Rectal smooth muscle tissue (tissue), 1 donor: ENCODE data around the gene NANOS1.

Experiments
- H3K27ac ChIP-seq: one replicate; pipeline ENCODE4 v1.7.0; 2013; ENCODE audit warnings: low read depth, low read length, inconsistent platforms
- H3K27me3 ChIP-seq: one replicate; pipeline ENCODE4 v1.7.0; 2013; ENCODE audit warnings: low read length; ENCODE audit not compliant: control insufficient read depth, insufficient read depth
- H3K36me3 ChIP-seq: one replicate; pipeline ENCODE4 v1.7.0; 2013; ENCODE audit warnings: low read length; ENCODE audit not compliant: control insufficient read depth, insufficient read depth
- H3K4me1 ChIP-seq: one replicate; pipeline ENCODE4 v1.7.0; 2013; ENCODE audit warnings: low read length; ENCODE audit not compliant: control insufficient read depth, insufficient read depth
- H3K4me3 ChIP-seq: one replicate; pipeline ENCODE4 v1.7.0; 2013; ENCODE audit warnings: low read length
- H3K9ac ChIP-seq: one replicate; pipeline ENCODE4 v1.7.0; 2013; ENCODE audit warnings: low read length

NANOS1 gene

DNA sequence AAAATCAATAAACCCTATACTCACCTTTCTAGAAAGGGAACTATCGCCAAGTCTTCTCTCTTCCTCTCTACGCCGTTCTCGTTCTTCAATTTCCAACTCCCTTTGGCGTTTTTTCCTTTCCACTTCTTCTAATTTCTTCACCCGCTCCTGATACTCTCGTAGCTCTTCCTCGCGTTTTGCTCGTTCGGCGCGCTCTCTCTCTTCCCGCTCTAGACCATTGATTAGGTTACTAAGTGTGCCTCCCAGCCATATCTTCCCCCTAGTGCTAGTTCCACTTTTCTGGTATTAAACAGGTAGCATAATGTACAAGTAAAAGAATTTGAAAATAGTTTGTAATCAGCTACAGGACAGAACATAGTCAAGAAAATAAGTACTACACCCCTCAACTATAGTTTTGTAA is 20.3 kb downstream of the NANOS1 start:
- no peak overlapping the region for H3K4me3 ChIP-seq
- H3K27ac ChIP-seq: no peak overlapping the region

DNA sequence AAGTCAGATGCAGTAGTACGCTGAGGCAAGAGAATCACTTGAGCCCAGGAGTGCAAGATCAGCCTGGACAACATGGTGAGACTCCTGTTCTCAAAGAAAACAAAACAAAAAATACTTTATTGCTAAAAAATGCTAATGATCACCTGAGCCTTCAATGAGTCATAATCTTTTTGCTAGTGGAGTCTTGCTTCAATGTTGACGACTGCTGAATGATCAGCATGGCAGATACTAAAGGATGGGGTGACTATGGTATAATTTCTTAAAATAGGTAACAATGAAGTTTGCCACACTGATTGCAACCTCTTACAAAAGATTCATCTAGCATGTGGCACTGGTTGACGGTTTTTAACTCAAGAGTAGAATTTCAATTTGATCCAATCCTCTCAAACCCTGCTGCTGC is 22.3 kb downstream of the NANOS1 start:
- H3K4me3 ChIP-seq: no peak overlapping the region
- H3K9ac ChIP-seq: no peak overlapping the region
- peaks cover 35% of the 10 kb centered on the region for H3K36me3 ChIP-seq
- no peak overlapping the region for H3K27ac ChIP-seq
- H3K4me1 ChIP-seq: no peaks in the 10 kb centered on the region
- no peaks in the 10 kb centered on the region for H3K27me3 ChIP-seq

More for the DNA sequence above, 20.3 kb downstream of the NANOS1 start:
- H3K27me3 ChIP-seq: no peaks in the 10 kb centered on the region
- no peaks in the 10 kb centered on the region for H3K4me1 ChIP-seq
- H3K9ac ChIP-seq: no peak overlapping the region
- H3K36me3 ChIP-seq: peaks cover 43% of the 10 kb centered on the region

DNA sequence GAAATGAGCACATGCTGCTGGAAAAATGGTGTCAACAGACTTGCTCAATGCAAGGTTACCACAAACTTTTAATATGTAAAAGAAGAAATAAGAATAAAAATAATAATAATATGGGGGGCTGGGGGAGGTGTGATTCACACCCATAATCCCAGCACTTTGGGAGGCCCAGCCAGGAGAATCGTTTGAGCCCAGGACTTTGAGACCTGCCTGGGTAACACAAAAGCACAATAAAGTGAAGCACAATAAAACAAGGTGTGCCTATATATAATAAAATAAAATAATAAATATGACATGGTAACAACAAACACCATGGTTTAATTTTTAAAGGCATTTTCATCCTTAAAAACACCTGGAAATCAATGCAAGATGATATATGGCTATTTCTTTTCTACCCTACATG is 26.0 kb downstream of the NANOS1 start:
- Histone ChIP-seq H3K4me1 (no peaks in the 10 kb centered on the region), H3K27me3 (no peaks in the 10 kb centered on the region), H3K36me3 (peaks cover 43% of the 10 kb centered on the region), H3K27ac (no peak overlapping the region), H3K9ac (no peak overlapping the region), H3K4me3 (no peak overlapping the region)

DNA sequence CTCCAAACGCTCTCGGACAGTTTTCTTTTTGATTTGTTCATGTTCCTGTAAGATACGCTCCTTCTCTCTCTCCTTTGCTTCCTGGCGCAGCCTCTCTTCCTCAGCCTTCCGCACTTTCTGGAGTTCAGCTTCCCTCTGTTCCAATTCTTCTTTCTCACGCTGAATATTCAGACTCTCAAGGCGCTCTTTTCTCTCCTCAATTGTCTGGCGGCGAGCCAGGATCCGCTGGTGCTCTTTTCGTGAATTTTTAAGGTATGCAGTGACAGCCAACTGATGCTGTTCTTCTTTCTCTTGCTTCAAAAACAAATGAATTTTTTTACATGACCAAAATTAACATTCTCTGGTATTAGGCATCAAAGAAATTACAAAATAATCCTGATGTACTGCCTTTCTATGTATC is 28.5 kb downstream of the NANOS1 start:
- Histone ChIP-seq H3K36me3 (peaks cover 40% of the 10 kb centered on the region), H3K4me3 (no peak overlapping the region), H3K4me1 (no peaks in the 10 kb centered on the region), H3K27ac (no peak overlapping the region), H3K9ac (no peak overlapping the region), H3K27me3 (no peaks in the 10 kb centered on the region)

DNA sequence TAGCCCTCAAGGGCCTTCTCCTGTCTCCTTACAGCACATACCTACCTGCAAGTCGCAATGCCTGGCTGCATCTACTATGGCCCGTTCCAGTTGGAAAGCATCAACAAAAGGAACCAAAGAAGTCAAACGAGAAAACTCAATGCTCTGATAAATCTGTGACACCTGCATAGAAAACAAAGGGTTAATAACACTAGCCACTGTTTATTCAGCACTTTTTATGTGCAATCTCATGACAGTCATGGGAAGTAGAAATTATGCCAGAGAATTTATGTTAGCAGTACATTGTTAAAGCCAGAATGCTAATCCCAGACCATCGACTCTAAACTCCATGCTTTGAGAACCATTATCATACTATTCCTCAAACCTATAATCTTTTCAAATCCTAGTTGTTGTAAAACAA is 30.0 kb downstream of the NANOS1 start:
- Histone ChIP-seq H3K36me3 (peaks cover 34% of the 10 kb centered on the region), H3K9ac (no peak overlapping the region), H3K27ac (no peak overlapping the region), H3K27me3 (no peaks in the 10 kb centered on the region), H3K4me1 (no peaks in the 10 kb centered on the region), H3K4me3 (no peak overlapping the region)

DNA sequence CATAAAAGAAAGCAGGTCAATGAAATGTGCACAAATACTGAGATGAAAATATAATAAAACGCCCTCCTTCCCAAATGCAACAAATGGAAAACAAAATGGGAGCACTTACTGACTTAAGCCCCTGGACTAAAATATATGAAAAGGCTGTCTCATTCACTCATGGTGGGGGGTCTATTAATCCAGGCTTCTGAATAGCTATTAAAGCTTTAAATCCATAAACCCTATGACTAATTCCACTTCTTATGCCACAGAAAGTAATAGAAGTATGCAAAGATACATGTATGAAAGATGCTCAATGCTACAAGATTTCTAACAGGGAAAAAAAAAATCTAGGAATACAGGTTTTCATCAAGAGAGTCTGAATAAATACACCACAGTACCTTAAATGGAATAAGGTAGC is 30.6 kb downstream of the NANOS1 start:
- peaks cover 38% of the 10 kb centered on the region for H3K36me3 ChIP-seq
- no peak overlapping the region for H3K9ac ChIP-seq
- no peak overlapping the region for H3K27ac ChIP-seq

DNA sequence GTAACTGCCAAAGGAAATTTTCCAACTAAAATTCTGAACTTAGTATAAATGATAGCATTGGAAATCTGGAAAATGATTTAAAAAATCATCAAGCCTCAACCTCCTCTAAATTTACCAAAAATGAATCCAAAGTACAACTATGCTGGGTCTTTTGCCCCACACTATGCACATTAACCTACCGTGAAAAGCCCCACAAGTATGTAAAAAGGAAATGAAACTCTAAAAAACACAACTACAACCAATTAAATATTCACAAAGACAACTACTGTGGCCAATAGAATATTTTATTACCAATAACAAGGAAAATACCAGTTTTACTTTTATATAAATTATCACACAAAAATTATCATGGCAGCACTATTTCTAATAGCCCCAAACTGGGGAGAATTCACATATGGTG is 31.8 kb downstream of the NANOS1 start:
- Histone ChIP-seq H3K27me3 (no peaks in the 10 kb centered on the region), H3K4me3 (no peak overlapping the region), H3K4me1 (no peaks in the 10 kb centered on the region), H3K36me3 (peaks cover 44% of the 10 kb centered on the region), H3K9ac (no peak overlapping the region), H3K27ac (no peak overlapping the region)

More for the DNA sequence above, 30.6 kb downstream of the NANOS1 start:
- H3K4me3 ChIP-seq: no peak overlapping the region
- no peaks in the 10 kb centered on the region for H3K4me1 ChIP-seq
- no peaks in the 10 kb centered on the region for H3K27me3 ChIP-seq

DNA sequence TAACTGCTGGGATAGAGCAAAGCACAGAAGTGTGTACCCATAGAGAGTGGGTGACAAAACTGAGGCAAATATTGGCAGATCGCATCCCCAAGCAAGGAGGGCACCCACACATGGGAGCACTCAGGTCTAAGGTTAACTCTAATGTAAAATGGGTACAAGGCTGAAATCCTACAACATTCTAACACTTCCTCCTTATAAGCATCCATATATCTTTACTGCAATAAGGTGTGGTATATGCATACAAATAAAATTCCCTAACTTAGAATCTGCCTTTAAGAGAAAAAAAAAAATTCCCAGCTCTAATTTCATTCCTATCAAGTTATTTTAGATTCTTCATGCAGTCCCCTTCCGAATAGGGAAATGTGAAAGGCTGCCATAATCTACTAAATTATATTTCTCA is 32.4 kb downstream of the NANOS1 start:
- peaks cover 45% of the 10 kb centered on the region for H3K36me3 ChIP-seq
- no peak overlapping the region for H3K9ac ChIP-seq
- H3K27me3 ChIP-seq: no peaks in the 10 kb centered on the region
- H3K27ac ChIP-seq: no peak overlapping the region
- no peak overlapping the region for H3K4me3 ChIP-seq
- H3K4me1 ChIP-seq: no peaks in the 10 kb centered on the region

DNA sequence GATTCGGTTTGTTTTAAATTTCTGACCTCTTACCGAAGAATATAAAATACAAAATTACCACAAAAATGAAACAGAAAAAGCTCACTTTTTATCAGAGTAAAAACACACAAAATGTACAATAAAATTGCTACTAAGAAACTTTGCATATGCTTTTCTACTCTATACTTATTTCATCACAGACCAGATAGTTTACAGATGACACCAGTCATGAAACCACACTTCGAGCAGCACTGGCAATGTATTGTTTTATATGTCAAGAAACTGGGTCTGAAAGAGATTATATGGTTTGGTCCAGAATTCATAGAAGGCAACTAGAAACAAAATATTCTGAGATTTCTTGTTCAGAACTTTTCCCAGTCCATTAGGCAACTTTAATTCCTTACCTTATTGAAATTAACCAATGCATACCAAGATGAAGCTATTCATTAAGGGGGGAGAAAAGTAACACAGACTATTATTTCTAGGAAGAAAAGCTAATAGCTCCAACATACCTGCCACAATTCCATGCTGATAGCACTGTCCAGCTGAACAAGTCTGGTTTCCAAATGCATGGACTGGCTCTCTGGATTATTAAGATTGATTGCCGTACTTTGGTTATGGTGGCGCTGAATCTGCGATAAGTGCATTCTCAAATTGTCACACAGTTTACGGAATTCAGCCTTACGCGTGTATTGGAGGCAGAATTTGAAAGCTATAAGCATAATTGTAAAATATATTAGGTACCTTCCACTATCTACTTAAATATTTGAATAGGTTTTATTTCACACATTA is 41.1 kb downstream of the NANOS1 start:
- H3K27ac ChIP-seq: no peak overlapping the region
- no peak overlapping the region for H3K9ac ChIP-seq
- peaks cover 36% of the 10 kb centered on the region for H3K36me3 ChIP-seq
- H3K27me3 ChIP-seq: no peaks in the 10 kb centered on the region
- no peak overlapping the region for H3K4me3 ChIP-seq
- H3K4me1 ChIP-seq: no peaks in the 10 kb centered on the region

DNA sequence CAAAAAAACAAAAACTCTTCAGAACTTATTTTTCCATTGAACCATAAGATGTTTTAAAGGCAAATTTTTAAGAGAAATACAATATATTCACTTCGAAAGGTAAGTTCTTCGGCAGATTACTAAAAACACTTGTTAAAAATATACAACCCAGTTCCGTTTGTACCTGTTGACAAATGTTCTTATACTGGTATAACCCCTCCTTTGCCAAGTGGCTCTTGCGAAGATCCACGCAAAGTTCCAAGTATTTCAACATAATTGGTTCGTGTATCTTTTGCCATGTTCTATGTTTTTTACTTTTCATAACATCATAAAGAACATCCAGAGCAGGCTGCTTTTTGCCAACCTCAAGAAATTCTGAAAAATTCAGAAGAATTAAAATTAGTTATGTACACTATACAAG is 44.1 kb downstream of the NANOS1 start:
- Histone ChIP-seq H3K27ac (no peak overlapping the region), H3K4me3 (no peak overlapping the region), H3K27me3 (no peaks in the 10 kb centered on the region), H3K9ac (no peak overlapping the region), H3K4me1 (peaks cover 8% of the 10 kb centered on the region), H3K36me3 (peaks cover 17% of the 10 kb centered on the region)

DNA sequence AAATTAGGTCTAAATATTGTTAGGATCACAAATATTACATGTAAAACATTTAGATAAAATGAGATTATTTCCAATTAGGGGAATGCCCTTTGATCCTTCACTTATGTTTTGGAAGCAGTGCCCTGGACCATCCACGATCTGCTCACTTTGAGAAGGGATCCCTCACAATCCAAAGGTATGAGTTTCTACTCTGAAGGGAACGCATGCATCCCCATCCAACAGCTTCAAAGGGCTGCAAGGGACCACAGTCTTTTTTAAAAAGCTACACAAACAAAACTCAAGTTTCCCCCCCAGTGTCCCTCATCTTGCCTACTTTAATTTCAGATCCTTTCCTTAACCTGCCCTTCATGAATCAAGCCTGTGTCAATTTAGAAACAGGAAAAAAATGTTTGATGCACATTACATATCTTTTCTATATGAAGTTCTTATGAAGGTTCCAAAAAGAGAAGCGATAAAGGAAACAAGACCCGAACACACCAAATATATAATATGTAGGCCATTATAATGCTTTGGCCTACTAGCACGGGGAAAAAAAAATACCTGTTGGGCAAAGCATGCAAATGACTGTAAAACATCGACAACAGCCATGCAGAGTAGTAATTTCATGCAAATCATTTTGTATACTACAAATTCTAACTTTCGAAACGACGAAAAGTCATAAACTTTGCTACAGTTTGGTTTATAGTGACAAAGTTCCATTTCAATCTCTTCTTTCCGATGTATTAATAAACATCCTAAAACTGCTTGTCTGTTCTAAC is 49.1 kb downstream of the NANOS1 start:
- Histone ChIP-seq H3K4me3 (peak overlapping the region; percentile 97), H3K4me1 (peaks cover 17% of the 10 kb centered on the region), H3K36me3 (no peaks in the 10 kb centered on the region), H3K9ac (no peak overlapping the region), H3K27ac (peak overlapping the region; percentile 1), H3K27me3 (no peaks in the 10 kb centered on the region)

DNA sequence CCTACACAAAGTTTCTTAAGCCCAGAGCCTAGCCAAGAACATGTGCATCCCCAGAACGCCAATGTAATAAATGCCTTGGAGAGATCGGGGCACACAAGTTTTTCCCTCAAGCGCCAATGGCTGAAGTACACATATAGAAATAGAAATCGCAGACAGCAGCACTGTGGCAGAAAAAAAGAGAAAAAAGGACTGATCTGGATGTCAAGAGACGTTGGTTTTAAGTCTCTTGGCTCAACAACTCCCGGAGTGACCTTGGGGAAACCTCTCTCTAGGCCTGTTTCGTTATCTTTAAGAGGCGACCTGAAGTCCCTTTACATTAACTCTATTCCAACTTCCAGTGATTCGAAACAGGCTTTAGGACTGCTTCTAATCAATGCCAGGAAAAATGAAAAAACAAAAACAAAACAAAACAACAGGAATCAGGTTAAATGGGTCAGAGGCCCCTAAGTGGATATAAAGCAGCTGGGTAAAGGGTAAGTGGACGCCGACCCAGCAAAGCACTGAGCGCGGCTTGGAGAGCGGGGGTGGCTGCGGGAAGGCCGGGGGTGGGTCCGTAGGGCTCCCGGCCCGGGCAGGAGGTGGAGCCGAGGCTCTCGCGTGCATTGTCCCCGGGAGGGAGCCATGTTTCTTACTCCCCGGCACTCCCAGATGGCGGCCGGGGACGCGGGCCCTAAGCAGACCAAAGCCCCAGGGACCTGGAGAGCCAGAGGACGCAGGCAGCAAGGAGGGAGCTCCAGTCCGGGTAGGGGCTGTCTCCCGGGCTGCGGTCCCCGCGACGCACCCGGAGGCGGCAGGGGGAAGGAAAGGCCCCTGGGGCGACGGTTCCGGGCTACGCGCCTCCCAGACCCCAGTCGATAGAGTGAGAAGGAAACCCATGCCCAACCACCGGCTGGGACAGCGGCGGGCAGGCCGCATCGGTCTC is 50.3 kb downstream of the NANOS1 start:
- Histone ChIP-seq H3K36me3 (no peaks in the 10 kb centered on the region), H3K9ac (peak overlapping the region; percentile 99), H3K4me3 (peak overlapping the region; percentile 97), H3K27ac (peak overlapping the region; percentile 98), H3K4me1 (peaks cover 17% of the 10 kb centered on the region), H3K27me3 (no peaks in the 10 kb centered on the region)
